RKO (cell line): ENCODE results near the gene ATP1A3.

Source experiments
- DNase-seq: peaks from one replicate; pipeline ENCODE4 v3.0.0-alpha.2; 2016; ENCODE audit warnings: low spot score

ATP1A3 gene

DNA sequence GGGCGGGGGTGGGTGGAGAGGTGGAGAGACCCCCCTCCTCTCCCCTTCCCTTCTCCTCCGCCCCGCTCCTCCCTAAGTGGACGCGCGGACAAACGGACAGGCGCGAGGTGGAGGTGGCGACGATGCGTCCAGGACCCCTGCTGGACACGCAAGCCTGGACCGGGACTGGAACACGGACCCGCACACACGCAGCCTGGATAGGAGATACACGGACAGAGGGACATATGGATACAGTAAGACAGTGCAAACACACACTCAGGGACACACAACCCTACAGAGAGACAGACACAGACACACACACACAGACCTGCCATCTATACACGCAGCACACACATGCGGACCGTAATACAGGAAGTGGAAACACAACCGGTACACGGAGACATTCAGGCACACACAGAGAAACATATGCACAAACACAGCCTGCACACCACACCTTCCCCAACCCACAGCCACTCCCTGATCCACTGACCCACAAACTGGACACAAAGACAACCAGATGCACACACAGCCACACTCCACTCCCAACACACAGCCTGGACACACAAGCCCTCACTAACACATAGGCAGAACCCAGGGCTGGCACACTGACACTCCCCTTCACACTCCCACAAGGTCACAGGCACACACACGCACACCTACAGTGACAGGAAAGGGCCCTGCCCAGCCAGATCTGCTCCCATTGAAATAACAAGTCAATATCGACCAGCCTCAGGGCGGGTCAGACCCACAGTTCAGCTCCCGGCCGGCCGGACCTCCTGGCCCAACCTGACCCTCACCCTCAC is 65.1 kb downstream of the ATP1A3 start:
- no peak for DNase-seq

DNA sequence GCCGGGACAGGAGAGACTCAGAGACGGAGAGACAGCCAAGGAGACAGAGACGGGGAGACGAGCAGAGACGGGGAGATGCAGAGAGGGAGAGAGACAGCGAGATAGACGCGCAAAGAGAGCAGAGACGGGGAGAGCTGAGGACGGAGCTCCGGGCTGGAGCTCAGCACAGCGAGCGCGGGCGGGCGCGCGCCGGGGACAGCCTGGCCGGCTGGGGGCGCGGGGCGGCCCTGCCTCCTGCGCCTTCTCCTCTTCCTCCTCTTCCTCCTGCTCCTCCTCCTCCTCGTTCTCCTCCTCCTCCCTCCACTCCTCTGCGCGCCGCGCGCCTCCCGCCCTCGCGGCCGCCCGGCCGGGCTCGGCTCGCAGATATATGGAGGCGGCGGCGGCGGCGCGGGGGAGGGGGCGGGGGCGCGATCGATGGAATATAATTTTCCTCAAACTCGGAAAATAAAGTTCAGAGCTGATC is 65.8 kb downstream of the ATP1A3 start, which contains the start of gene ERFL:
TSS of gene ERFL (minus strand) at position 229 of the 463 bp plus-strand sequence. CDS start 15,530 bp downstream, outside the sequence.
- DNase-seq, result peak; percentile 43

DNA sequence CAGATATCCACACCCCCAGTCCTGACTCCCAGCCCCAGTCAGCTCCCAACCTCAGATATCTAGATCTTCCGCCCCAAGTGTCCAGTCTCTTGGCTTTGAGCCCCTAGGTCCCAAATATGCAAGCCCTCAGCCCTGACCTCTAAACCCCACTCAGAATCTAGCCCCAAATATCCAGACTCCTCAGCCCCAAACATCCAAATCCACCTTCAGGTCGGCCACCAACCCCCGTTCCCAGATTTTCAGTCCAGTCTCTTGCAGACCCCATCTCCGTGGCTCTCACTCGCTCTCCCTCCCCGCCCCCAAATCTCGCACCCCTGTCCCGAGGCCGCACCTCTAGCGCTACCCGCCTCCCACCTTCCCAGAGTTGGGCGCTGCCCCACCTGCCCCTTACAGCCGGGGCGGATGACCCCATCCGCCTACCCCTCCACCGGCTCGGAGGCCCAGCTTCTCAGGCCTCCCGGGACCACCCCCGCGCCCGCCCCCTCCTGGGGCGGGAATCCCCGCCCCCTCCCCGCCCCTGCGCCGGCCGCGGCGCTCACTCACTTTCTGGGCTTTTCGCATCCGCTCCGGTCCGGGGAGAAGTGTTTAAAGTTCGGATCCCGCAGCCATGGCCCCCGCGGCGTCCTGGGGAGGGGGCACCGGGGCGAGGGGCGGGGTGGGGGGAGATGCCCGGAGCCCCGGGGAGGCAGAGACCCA is 66.4 kb downstream of the ATP1A3 start:
- DNase-seq, result no peak

DNA sequence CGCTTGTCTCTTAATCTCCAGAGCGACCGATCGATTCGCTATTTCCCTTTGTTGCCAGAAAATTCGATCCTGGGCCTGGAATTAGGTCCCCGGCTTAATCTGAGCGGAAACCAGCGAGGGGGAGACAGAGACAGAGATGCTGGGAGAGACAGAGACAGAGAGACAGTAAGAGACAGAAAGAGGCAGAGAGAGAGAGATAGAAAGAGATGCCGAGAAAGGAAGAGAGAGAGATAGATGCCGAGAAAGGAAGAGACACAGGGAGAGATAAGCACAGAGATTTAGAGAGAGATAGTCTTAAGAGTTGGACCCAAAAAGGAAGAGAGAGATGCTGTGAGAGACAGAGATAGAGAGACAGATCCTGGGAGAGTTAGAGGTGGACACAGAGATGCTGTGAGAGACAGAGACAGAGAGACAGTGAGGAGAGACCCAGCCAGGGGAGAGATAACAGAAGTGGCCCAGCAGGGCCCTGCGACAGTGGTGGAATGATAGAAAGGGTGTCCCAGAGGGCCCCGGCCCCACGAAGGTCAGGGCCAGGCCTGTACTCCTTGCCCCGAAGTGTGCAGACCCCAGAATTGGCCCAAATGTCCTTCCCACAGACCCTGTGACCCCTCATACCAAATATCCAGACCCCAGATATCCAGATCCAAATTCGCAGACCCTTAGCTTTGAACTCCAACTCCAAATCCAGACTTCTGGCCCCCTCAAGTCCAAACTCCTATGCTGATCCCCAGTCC is 67.1 kb downstream of the ATP1A3 start:
- no peak for DNase-seq

GRCh38 chr19:41926028-41926762 is 67.8 kb downstream of the ATP1A3 start:
- no peak for DNase-seq

DNA sequence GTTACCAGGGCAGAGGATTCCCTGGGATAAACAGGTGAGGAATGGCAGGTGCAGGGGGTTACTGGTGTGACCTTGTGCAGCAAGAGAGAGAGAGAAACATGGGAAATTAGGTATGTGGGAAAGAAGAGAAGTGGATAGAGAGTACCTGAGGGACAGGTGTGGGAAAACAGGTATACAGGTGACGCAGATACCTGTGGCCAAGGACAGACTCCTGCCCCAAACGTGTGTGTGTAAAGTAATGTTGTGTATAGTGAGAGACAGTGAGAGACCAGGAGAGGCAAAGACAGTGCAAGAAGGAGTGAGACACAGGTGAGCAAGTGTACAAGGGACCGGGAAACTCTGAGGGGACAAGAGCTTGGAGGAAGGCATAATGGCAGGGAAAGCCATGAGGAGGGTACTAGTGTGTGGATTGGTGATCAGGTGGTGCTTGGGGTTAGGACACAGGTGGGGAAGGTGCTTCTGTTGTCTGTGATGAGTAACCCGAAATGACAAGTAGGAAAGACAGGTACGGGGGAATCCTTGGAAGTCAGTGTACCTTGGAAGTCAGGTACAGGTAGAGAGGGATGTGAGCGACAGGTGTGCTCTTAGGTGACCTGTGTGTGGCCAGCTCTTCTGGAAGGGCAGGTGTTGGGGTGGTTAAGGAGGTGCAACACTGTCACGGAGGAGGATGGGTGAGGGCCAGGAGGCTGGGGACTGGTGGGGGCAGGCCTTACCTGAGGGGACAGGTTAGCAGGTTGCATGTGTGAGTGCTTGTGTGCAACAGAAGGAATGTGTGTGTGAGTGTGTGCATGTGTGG is 68.6 kb downstream of the ATP1A3 start:
- no peak for DNase-seq

- DNase-seq, result no peak
Measured at GRCh38 chr19:41924151-41925145, 69.6 kb downstream of the ATP1A3 start.

GRCh38 chr19:41923045-41923788 is 70.8 kb downstream of the ATP1A3 start:
- DNase-seq, result no peak

GRCh38 chr19:41922585-41922984 is 71.4 kb downstream of the ATP1A3 start:
- no peak for DNase-seq

DNA sequence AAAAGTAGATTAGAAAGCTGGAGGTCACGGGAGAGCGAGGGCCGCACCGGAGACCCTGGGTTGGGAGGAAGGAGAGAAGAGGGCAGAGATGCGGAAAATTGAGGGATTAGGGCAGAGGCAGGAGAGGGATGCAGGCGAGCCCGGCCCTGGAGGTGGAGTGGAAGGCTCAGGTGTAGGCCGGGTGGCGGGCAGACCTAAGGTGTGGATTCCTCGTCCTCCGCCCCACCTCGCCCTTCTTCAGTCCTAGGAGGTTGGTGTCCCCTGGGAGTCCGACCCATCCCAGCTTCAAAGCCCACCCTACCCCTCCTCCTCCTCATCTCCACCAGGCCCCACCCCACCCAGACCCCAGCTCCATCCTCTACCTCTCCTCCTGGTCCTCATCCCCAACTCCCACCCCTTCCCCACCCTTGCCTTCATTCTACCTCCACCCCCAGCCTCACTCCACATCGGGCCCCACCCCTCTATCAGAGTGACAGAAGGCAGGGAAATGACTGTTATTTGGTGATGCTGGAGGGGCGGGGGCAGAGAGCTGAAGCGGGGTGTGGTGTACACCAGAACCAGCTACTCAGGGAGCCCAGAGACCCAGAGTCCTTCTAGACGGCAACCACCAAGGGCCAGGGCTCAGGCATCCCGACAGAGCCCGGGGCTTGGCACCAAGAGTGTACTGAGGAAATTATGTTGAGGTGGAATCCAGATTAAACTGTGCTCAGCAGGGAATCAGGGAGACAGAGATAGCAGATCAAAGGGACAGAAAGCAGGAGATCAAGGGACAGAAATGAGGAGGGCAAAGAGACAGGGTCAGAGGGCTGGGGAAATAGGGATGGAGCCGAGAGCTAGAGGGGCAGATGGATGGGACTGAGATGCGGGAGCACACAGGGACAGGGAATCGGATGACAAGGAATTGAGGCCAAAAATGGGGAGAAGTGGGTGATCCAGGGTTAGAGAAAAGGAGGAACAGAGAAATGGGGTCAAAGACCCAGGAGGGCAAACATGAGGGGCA is 72.2 kb downstream of the ATP1A3 start:
- DNase-seq, result no peak

- DNase-seq, result no peak
Measured at GRCh38 chr19:41920882-41921576, 73.0 kb downstream of the ATP1A3 start.

DNA sequence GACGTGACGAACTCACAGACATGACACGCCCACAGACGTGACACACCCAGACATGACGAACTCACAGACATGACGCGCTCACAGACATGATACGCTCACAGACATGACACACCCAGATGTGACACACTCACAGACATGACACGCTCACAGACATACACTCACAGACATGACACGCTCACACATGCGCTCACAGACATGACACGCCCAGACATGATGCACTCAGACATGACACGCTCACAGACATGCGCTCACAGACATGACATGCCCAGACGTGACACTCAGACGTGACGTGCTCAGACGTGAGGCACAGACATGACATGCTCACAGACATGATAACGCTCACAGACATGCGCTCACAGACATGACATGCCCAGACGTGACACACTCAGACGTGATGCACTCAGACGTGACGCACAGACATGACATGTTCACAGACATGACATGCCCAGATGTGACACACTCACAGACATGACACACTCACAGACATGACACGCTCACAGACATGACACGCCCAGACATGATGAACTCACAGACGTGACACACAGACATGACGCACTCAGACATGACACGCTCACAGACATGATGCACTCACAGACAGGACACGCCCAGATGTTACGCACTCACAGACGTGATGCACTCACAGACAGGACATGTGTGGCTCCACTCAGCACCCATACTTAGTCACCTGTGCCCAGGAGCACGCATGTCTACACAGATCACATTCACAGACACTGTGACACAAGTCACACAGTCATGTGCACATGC is 73.9 kb downstream of the ATP1A3 start:
- DNase-seq, result no peak

DNA sequence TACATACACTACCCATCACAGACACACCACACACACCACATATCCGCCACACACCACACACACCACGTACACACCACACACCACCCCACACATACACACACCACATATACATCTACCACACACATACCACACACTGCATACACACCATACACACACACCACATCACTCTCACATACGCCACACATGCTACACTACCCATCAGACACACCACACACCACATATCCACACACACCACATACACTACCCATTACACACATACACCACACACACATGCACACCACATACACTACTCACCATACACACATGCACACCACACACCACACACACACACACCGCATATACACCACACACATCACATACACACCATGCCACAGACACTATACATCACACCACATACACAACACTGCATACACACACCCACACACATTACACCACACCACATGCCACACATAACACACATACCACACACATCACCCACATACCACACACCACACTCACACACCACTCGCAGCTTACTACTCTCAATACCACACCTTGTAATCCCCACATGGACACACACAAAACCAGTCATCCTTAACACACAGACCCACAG is 75.3 kb downstream of the ATP1A3 start:
- no peak for DNase-seq

DNA sequence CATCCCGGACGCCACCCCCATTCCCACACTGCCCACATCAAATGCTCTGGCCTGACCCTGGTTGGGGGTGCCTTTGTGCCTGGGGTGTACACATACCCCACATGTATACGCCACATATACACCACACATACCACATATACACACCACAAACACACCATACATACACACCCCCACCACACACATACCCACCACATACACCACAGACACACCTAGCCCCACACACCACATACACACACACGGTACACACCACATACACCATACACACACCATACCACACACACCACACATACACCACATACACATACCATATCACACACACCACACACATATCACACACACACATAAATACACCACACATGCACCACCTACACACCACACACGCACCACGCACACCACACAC is 75.9 kb downstream of the ATP1A3 start:
- DNase-seq, result no peak

DNA sequence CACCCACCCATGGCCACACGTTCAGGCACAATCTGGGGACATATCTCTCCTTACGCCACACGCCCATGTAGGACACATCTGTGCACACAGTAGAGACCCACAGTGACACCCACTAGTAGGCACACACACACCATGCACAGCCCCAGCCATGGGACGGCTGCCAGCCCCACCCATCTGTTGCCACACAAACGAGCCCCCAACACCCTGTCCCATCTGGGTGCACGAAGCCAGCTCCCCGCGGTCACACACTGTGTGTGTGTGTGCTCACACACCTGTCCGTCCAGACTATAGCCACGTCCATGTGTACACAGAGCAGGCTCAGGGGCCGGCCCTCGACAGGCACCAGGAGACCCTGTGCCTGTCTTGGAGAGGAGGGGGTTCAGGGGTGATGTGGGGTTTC is 76.4 kb downstream of the ATP1A3 start:
- no peak for DNase-seq
